ENCODE results near the gene PCDH9.

GRCh38 chr13:67193979-67194378, 36.2 kb downstream of the PCDH9 start:
- no peak for TF ChIP-seq ZNF274 (IDR thresholded peaks at IDR 0.05; ENCODE audit: low read depth, low read length)
- TF ChIP-seq YY1 (IDR thresholded peaks at IDR 0.05; ENCODE audit: insufficient read depth, insufficient read length) = no peak
- no peak for TF ChIP-seq SUZ12 (IDR thresholded peaks at IDR 0.05; ENCODE audit: extremely low read depth, insufficient read depth, insufficient read length)

Data from NT2/D1 (cell line).